Endodermal cell (in vitro differentiated cells): ENCODE measurements around the gene HDAC4. TPM values are rescaled to one million over a fixed set of nuclear protein-coding genes. Genes with fewer than 3 reads are reported as not detected.

Source experiments
- DNase-seq: peaks from one replicate; pipeline ENCODE4 v3.0.0-alpha.2; 2017
- H3K27ac ChIP-seq: 2 replicates; pipeline ENCODE4 v1.5.1; 2013; ENCODE audit warnings: mild to moderate bottlenecking, low read depth, low read length, moderate library complexity
- H3K27me3 ChIP-seq: 2 replicates; pipeline ENCODE4 v1.6.1; 2013; ENCODE audit warnings: mild to moderate bottlenecking, low read length, moderate library complexity; ENCODE audit not compliant: insufficient read depth, control insufficient read depth, poor library complexity, severe bottlenecking
- H3K36me3 ChIP-seq: 2 replicates; pipeline ENCODE4 v1.7.0; 2013; ENCODE audit warnings: mild to moderate bottlenecking, low read length, moderate library complexity; ENCODE audit not compliant: control insufficient read depth, insufficient read depth
- H3K4me1 ChIP-seq: one replicate; pipeline ENCODE4 v1.7.0; 2013; ENCODE audit warnings: low read length; ENCODE audit not compliant: control insufficient read depth, insufficient read depth
- H3K4me3 ChIP-seq: 2 replicates; pipeline ENCODE4 v1.5.1; 2013; ENCODE audit warnings: mild to moderate bottlenecking, low read length, moderate library complexity
- H3K9ac ChIP-seq: 2 replicates; pipeline ENCODE4 v1.6.1; 2013; ENCODE audit warnings: mild to moderate bottlenecking, low read length, moderate library complexity; ENCODE audit not compliant: poor library complexity, severe bottlenecking; ENCODE audit errors: extremely low read depth
- H3K9me3 ChIP-seq: 2 replicates; pipeline ENCODE4 v1.6.1; 2013; ENCODE audit warnings: mild to moderate bottlenecking, low read length, moderate library complexity; ENCODE audit not compliant: control insufficient read depth
- H3K27ac Mint-ChIP-seq: 2 replicates; pipeline ENCODE4 v1.8.0; 2020; ENCODE audit warnings: mixed read lengths
- H3K27me3 Mint-ChIP-seq: 2 replicates; pipeline ENCODE4 v1.8.0; 2021; ENCODE audit warnings: mild to moderate bottlenecking, mixed read lengths; ENCODE audit not compliant: insufficient read depth
- H3K36me3 Mint-ChIP-seq: 2 replicates; pipeline ENCODE4 v1.8.0; 2020; ENCODE audit warnings: low read depth, mixed read lengths
- H3K4me1 Mint-ChIP-seq: 2 replicates; pipeline ENCODE4 v1.8.0; 2020; ENCODE audit warnings: mixed read lengths
- H3K4me3 Mint-ChIP-seq: 2 replicates; pipeline ENCODE4 v1.8.0; 2020; ENCODE audit warnings: mild to moderate bottlenecking, moderate library complexity, mixed read lengths
- H3K9me3 Mint-ChIP-seq: 2 replicates; pipeline ENCODE4 v1.8.0; 2020; ENCODE audit warnings: mild to moderate bottlenecking, mixed read lengths
- CTCF ChIP-seq: fragments of 200-600 bp; sonication (generic); conservative IDR thresholded peaks from 2 replicates; pipeline ENCODE4 v1.5.0; 2021; ENCODE audit warnings: antibody characterized with exemption, mild to moderate bottlenecking
- WGBS, 2 experiments: methylation state at CpG; one replicate each; pipeline versions ENCODE4 v1.1.5 to v1.1.7; 2013; ENCODE audit warnings: missing lambda C conversion rate in 2 of 2, mixed read lengths in 1 of 2; ENCODE audit not compliant: insufficient coverage in 1 of 2, insufficient read length in 1 of 2; 5-methylcytosine and 5-hydroxymethylcytosine counted together
- total RNA-seq, 2 donors: library from RNA; stranded (reverse); fragmentation: NEBNext Ultra II Directional in 1 of 2; extraction: Animal tissue kit (Norgen Biotek cat#: 25700) in 1 of 2; gene quantifications; 2 replicates in 1 of 2; 3 replicates in 1 of 2; pipeline ENCODE4 v1.2.1, GENCODE V29; 2021

The HDAC4 gene
- total RNA-seq, 2 donors from 2014 or later, result 45.7 to 51.2 TPM

GRCh38 chr2:239360008-239360407 is 40.8 kb downstream of the HDAC4 start:
- peaks cover 15% of the 10 kb centered on the region for H3K36me3 Mint-ChIP-seq
- peaks cover 18% of the 10 kb centered on the region for H3K4me1 Mint-ChIP-seq
- H3K9me3 Mint-ChIP-seq, result peaks cover 5% of the 10 kb centered on the region
- no peak for DNase-seq
- Histone ChIP-seq H3K27ac (no peak overlapping the region), H3K9me3 (peaks cover 7% of the 10 kb centered on the region), H3K4me3 (no peak overlapping the region), H3K9ac (no peak overlapping the region), H3K4me1 (no peaks in the 10 kb centered on the region), H3K36me3 (no peaks in the 10 kb centered on the region), H3K27me3 (no peaks in the 10 kb centered on the region)
- no peak overlapping the region for H3K4me3 Mint-ChIP-seq
- peak overlapping the region; percentile 22 for H3K27ac Mint-ChIP-seq
- no peaks in the 10 kb centered on the region for H3K27me3 Mint-ChIP-seq
- 96 to 100% methylated on average over 3 to 11 of the region's 11 CpGs for WGBS, 2 experiments
- TF ChIP-seq CTCF, result no peak

GRCh38 chr2:239359196-239359912 is 41.5 kb downstream of the HDAC4 start:
- no peak overlapping the region for H3K9ac ChIP-seq
- H3K4me1 Mint-ChIP-seq, result peaks cover 18% of the 10 kb centered on the region
- H3K27ac Mint-ChIP-seq, result peak overlapping the region; percentile 22
- no peak for DNase-seq
- H3K9me3 ChIP-seq, result peaks cover 13% of the 10 kb centered on the region
- peaks cover 21% of the 10 kb centered on the region for H3K36me3 Mint-ChIP-seq
- H3K27ac ChIP-seq, result no peak overlapping the region
- no peaks in the 10 kb centered on the region for H3K27me3 ChIP-seq
- TF ChIP-seq CTCF, result no peak
- no peak overlapping the region for H3K4me3 ChIP-seq
- H3K4me3 Mint-ChIP-seq, result no peak overlapping the region
- H3K36me3 ChIP-seq, result no peaks in the 10 kb centered on the region
- peaks cover 9% of the 10 kb centered on the region for H3K9me3 Mint-ChIP-seq
- WGBS, 2 experiments, result 93 to 98% methylated on average over 8 to 20 of the region's 20 CpGs
- no peaks in the 10 kb centered on the region for H3K4me1 ChIP-seq
- no peaks in the 10 kb centered on the region for H3K27me3 Mint-ChIP-seq

GRCh38 chr2:239358062-239358754 is 42.6 kb downstream of the HDAC4 start:
- H3K27ac ChIP-seq, result no peak overlapping the region
- H3K4me3 Mint-ChIP-seq, result no peak overlapping the region
- peaks cover 18% of the 10 kb centered on the region for H3K4me1 Mint-ChIP-seq
- no peaks in the 10 kb centered on the region for H3K27me3 Mint-ChIP-seq
- H3K9me3 ChIP-seq, result peaks cover 13% of the 10 kb centered on the region
- H3K36me3 Mint-ChIP-seq, result peaks cover 21% of the 10 kb centered on the region
- no peaks in the 10 kb centered on the region for H3K36me3 ChIP-seq
- TF ChIP-seq CTCF, result no peak
- H3K4me3 ChIP-seq, result no peak overlapping the region
- 92 to 98% methylated on average over 14 to 18 of the region's 18 CpGs for WGBS, 2 experiments
- H3K9me3 Mint-ChIP-seq, result peaks cover 11% of the 10 kb centered on the region
- H3K27ac Mint-ChIP-seq, result no peak overlapping the region
- H3K4me1 ChIP-seq, result no peaks in the 10 kb centered on the region
- DNase-seq, result no peak
- no peaks in the 10 kb centered on the region for H3K27me3 ChIP-seq
- H3K9ac ChIP-seq, result no peak overlapping the region
